GM12878 (cell line): Measurements from ENCODE around the gene RETN.
A peak's percentile ranks its signal among the peaks of the same experiment; 100 is the strongest.

Source experiments
- ATF3 ChIP-seq: IDR thresholded peaks from 2 replicates; pipeline ENCODE4 v1.6.1; 2011; ENCODE audit warnings: low read depth, mild to moderate bottlenecking, low read length, moderate library complexity, borderline replicate concordance; ENCODE audit errors: extremely low read depth
- CTCF ChIP-seq, 3 experiments: IDR thresholded peaks in 2 of 3; conservative IDR thresholded peaks in 1 of 3; 2 replicates each; pipeline ENCODE4 v1.5.1; 2011; ENCODE audit warnings: low read depth in 3 of 3, low read length in 3 of 3, mild to moderate bottlenecking in 3 of 3, control low read depth in 2 of 3, moderate library complexity in 2 of 3, inconsistent platforms in 1 of 3, mixed read lengths in 1 of 3; ENCODE audit not compliant: control insufficient read depth in 2 of 3, insufficient read depth in 1 of 3; ENCODE audit errors: extremely low read depth in 1 of 3
- JUND ChIP-seq: IDR thresholded peaks from 2 replicates; pipeline ENCODE4 v1.6.1; 2012; ENCODE audit warnings: low read depth, mild to moderate bottlenecking, low read length, improper control_type of control experiment, moderate library complexity
- POLR2A ChIP-seq: IDR thresholded peaks from 2 replicates; pipeline ENCODE4 v1.6.1; 2011; ENCODE audit warnings: low read depth, mild to moderate bottlenecking, low read length
- REST ChIP-seq: IDR thresholded peaks from 2 replicates; pipeline ENCODE4 v1.6.1; 2012; ENCODE audit warnings: mild to moderate bottlenecking, low read depth, low read length
- RFX5 ChIP-seq: IDR thresholded peaks from 2 replicates; pipeline ENCODE4 v1.6.1; 2011; ENCODE audit warnings: low read depth, low read length, improper control_type of control experiment
- SP1 ChIP-seq: IDR thresholded peaks from one replicate; pipeline ENCODE4 v1.6.1; 2011; ENCODE audit warnings: low read depth, low read length
- SREBF1 ChIP-seq: IDR thresholded peaks from 2 replicates; pipeline ENCODE4 v1.6.1; 2012; ENCODE audit warnings: mild to moderate bottlenecking, low read length
- ZBTB4 ChIP-seq: fragments of 450-650 bp; formaldehyde crosslinking; IDR thresholded peaks from 2 replicates; pipeline ENCODE4 v1.4.0; 2022; ENCODE audit warnings: mild to moderate bottlenecking, moderate library complexity
- ZNF384 ChIP-seq: IDR thresholded peaks from 2 replicates; pipeline ENCODE4 v1.6.1; 2012; ENCODE audit warnings: low read depth, mild to moderate bottlenecking, low read length, improper control_type of control experiment, borderline replicate concordance

GRCh38 chr19:7691497-7691896 is 22.6 kb downstream of the RETN start:
- TF ChIP-seq SP1 (no peak), ZBTB4 (no peak), ZNF384 (no peak), REST (no peak), POLR2A (0 out of 2 replicates have a peak, but pooled peaks have one; percentile 5), CTCF (IDR thresholded peaks at IDR 0.05 in 2 of 3, conservative IDR thresholded peaks at IDR 0.05 in 1 of 3; ENCODE audit: control insufficient read depth in 2 of 3, extremely low read depth in 1 of 3, insufficient read depth in 1 of 3, low read depth in 3 of 3, low read length in 3 of 3) (no peak), ATF3 (no peak), JUND (no peak), SREBF1 (no peak), RFX5 (no peak)
